Umbilical cord (tissue), 2 donors: ENCODE results near the gene BCAS3. TPM values are rescaled to one million over a fixed set of nuclear protein-coding genes. Genes with fewer than 3 reads are reported as not detected.

Source experiments
- DNase-seq: peaks from one replicate; pipeline ENCODE4 v3.0.0-alpha.2; 2015; ENCODE audit warnings: low spot score
- total RNA-seq: library from RNA; depleted of rRNA; stranded (reverse); fragments of >200 nt; gene quantifications from one replicate; pipeline ENCODE4 v1.2.3, GENCODE V29; 2014; ENCODE audit warnings: low replicate concordance; ENCODE audit not compliant: insufficient read depth

BCAS3 gene
- total RNA-seq, 1 donor from 2014 or later: 25.0 TPM

- DNase-seq: no peak
Measured at GRCh38 chr17:61150686-61151299, 473.1 kb downstream of the BCAS3 start.

GRCh38 chr17:61152898-61153297 lies 475.2 kb downstream of the BCAS3 start:
- no peak for DNase-seq

GRCh38 chr17:61155590-61156237 lies 478.1 kb downstream of the BCAS3 start:
- no peak for DNase-seq

GRCh38 chr17:61157246-61157886 lies 479.7 kb downstream of the BCAS3 start:
- peak; percentile 83 for DNase-seq

- no peak for DNase-seq
Measured at GRCh38 chr17:61158376-61158775, 480.7 kb downstream of the BCAS3 start.

- no peak for DNase-seq
Measured at GRCh38 chr17:61159221-61159814, 481.7 kb downstream of the BCAS3 start.

GRCh38 chr17:61160204-61160603 lies 482.6 kb downstream of the BCAS3 start:
- no peak for DNase-seq

- DNase-seq: no peak
Measured at GRCh38 chr17:61160789-61161445, 483.3 kb downstream of the BCAS3 start.

GRCh38 chr17:61161615-61162134 lies 484.0 kb downstream of the BCAS3 start:
- no peak for DNase-seq

GRCh38 chr17:61164517-61164916 lies 486.9 kb downstream of the BCAS3 start:
- DNase-seq: no peak

GRCh38 chr17:61167075-61167474 lies 489.4 kb downstream of the BCAS3 start:
- DNase-seq: no peak

- DNase-seq: no peak
Measured at GRCh38 chr17:61168506-61168905, 490.9 kb downstream of the BCAS3 start.

- DNase-seq: no peak
Measured at GRCh38 chr17:61174310-61174709, 496.7 kb downstream of the BCAS3 start.

GRCh38 chr17:61175298-61176142 lies 497.9 kb downstream of the BCAS3 start:
- DNase-seq: no peak

GRCh38 chr17:61177351-61177750 lies 499.7 kb downstream of the BCAS3 start:
- no peak for DNase-seq

- no peak for DNase-seq
Measured at GRCh38 chr17:61178284-61178683, 500.6 kb downstream of the BCAS3 start.

GRCh38 chr17:61179380-61179806 lies 501.7 kb downstream of the BCAS3 start:
- DNase-seq: peak; percentile 75

GRCh38 chr17:61183793-61184192 lies 506.1 kb downstream of the BCAS3 start:
- no peak for DNase-seq

- DNase-seq: no peak
Measured at GRCh38 chr17:61185385-61185784, 507.7 kb downstream of the BCAS3 start.

- peak; percentile 94 for DNase-seq
Measured at GRCh38 chr17:61187038-61187437, 509.4 kb downstream of the BCAS3 start.

GRCh38 chr17:61188081-61188480 lies 510.4 kb downstream of the BCAS3 start:
- DNase-seq: no peak
